HG03439 (cell line): ENCODE results near the gene SPATA32.

ENCODE experiments used
- ATAC-seq: cut with Tn5 transposase; IDR thresholded peaks from one replicate; pipeline ENCODE4 v1.9.1; 2021; ENCODE audit warnings: mild to moderate bottlenecking, moderate library complexity; ENCODE audit not compliant: unreplicated experiment

The SPATA32 gene

GRCh38 chr17:45248132-45248957 lies 13.5 kb downstream of the SPATA32 start:
- peak; percentile 45 for ATAC-seq

GRCh38 chr17:45247429-45248131 lies 14.3 kb downstream of the SPATA32 start:
- peak; percentile 73 for ATAC-seq

- ATAC-seq = no peak
These were observed 14.9 kb downstream of the SPATA32 start for GRCh38 chr17:45246861-45247428.

GRCh38 chr17:45246338-45246737 lies 15.6 kb downstream of the SPATA32 start:
- no peak for ATAC-seq

GRCh38 chr17:45244725-45245656 lies 16.9 kb downstream of the SPATA32 start:
- ATAC-seq = no peak

- ATAC-seq = no peak
These were observed 18.1 kb downstream of the SPATA32 start for GRCh38 chr17:45243750-45244149.

- ATAC-seq = no peak
These were observed 19.9 kb downstream of the SPATA32 start for GRCh38 chr17:45242029-45242414.

GRCh38 chr17:45241328-45242028 lies 20.4 kb downstream of the SPATA32 start:
- no peak for ATAC-seq

- no peak for ATAC-seq
These were observed 21.0 kb downstream of the SPATA32 start for GRCh38 chr17:45240905-45241327.

- no peak for ATAC-seq
These were observed 23.6 kb downstream of the SPATA32 start for GRCh38 chr17:45238155-45238774.

- no peak for ATAC-seq
These were observed 24.2 kb downstream of the SPATA32 start for GRCh38 chr17:45237686-45238085.

GRCh38 chr17:45236282-45236606 lies 25.6 kb downstream of the SPATA32 start:
- ATAC-seq = no peak

- no peak for ATAC-seq
These were observed 26.2 kb downstream of the SPATA32 start for GRCh38 chr17:45235416-45236281.

GRCh38 chr17:45234641-45235415 lies 27.1 kb downstream of the SPATA32 start:
- no peak for ATAC-seq

- ATAC-seq = no peak
These were observed 28.4 kb downstream of the SPATA32 start for GRCh38 chr17:45233423-45233924.

GRCh38 chr17:45232514-45233422 lies 29.1 kb downstream of the SPATA32 start:
- no peak for ATAC-seq
